CD4-positive, alpha-beta T cell treated with Interleukin-6 for 4 hours (primary cell): ENCODE results near the gene KIAA1755.

Experiments used
- DNase-seq: peaks from one replicate; pipeline ENCODE4 v3.0.0-alpha.2; 2020; ENCODE audit warnings: mixed read lengths

Gene KIAA1755

GRCh38 chr20:38201356-38201755, 59.2 kb downstream of the KIAA1755 start:
- no peak for DNase-seq

GRCh38 chr20:38200646-38201045, 59.9 kb downstream of the KIAA1755 start:
- DNase-seq, result no peak

GRCh38 chr20:38199501-38200390, 60.8 kb downstream of the KIAA1755 start:
- DNase-seq, result no peak

- no peak for DNase-seq
Observed at GRCh38 chr20:38198238-38198861, 62.2 kb downstream of the KIAA1755 start.

GRCh38 chr20:38197619-38198018, 62.9 kb downstream of the KIAA1755 start:
- no peak for DNase-seq

- DNase-seq, result no peak
Observed at GRCh38 chr20:38197217-38197616, 63.3 kb downstream of the KIAA1755 start.

GRCh38 chr20:38196592-38196991, 63.9 kb downstream of the KIAA1755 start:
- no peak for DNase-seq

GRCh38 chr20:38196076-38196475, 64.5 kb downstream of the KIAA1755 start:
- DNase-seq, result no peak

GRCh38 chr20:38195521-38195920, 65.0 kb downstream of the KIAA1755 start:
- DNase-seq, result no peak

GRCh38 chr20:38194971-38195504, 65.5 kb downstream of the KIAA1755 start:
- no peak for DNase-seq

GRCh38 chr20:38193586-38194105, 66.9 kb downstream of the KIAA1755 start:
- DNase-seq, result no peak

- DNase-seq, result no peak
Observed at GRCh38 chr20:38192323-38192885, 68.1 kb downstream of the KIAA1755 start.

GRCh38 chr20:38191654-38192053, 68.9 kb downstream of the KIAA1755 start:
- DNase-seq, result no peak

- no peak for DNase-seq
Observed at GRCh38 chr20:38190936-38191371, 69.6 kb downstream of the KIAA1755 start.

- DNase-seq, result no peak
Observed at GRCh38 chr20:38190166-38190565, 70.4 kb downstream of the KIAA1755 start.

GRCh38 chr20:38187517-38187916, 73.0 kb downstream of the KIAA1755 start:
- no peak for DNase-seq

- no peak for DNase-seq
Observed at GRCh38 chr20:38186788-38187221, 73.7 kb downstream of the KIAA1755 start.

- DNase-seq, result no peak
Observed at GRCh38 chr20:38184101-38184500, 76.4 kb downstream of the KIAA1755 start.

GRCh38 chr20:38181971-38182370, 78.6 kb downstream of the KIAA1755 start:
- DNase-seq, result no peak

- DNase-seq, result no peak
Observed at GRCh38 chr20:38181207-38181801, 79.2 kb downstream of the KIAA1755 start.

- no peak for DNase-seq
Observed at GRCh38 chr20:38180781-38181180, 79.8 kb downstream of the KIAA1755 start.

- DNase-seq, result no peak
Observed at GRCh38 chr20:38179846-38180245, 80.7 kb downstream of the KIAA1755 start.

GRCh38 chr20:38178581-38178980, 82.0 kb downstream of the KIAA1755 start:
- DNase-seq, result no peak
